Naive thymus-derived CD4-positive, alpha-beta T cell (primary cell): ENCODE data around the gene NR1H3. TPM values are rescaled to one million over a fixed set of nuclear protein-coding genes. Genes with fewer than 3 reads are reported as not detected.
A peak's percentile ranks its signal among the peaks of the same experiment; 100 is the strongest.

Experiments used
- ATAC-seq: fragments of 150-1000 bp; cut with Tn5 transposase; 2 replicates; pipeline ENCODE4 v1.10.0; 2021; ENCODE audit warnings: mild to moderate bottlenecking, moderate library complexity
- CTCF ChIA-PET: fragments of 350-600 bp; sonication (Branson Sonifier 250); formaldehyde crosslinking; loops from one replicate; lab custom pipeline; 2021; ENCODE audit warnings: antibody characterized with exemption; lab: Charles Lee
- POLR2A ChIA-PET: fragments of 350-600 bp; sonication (Branson Sonifier 250); formaldehyde crosslinking; loops from one replicate; lab custom pipeline; 2021; ENCODE audit warnings: antibody characterized with exemption, inconsistent platforms; lab: Charles Lee
- DNase-seq, 9 donors: peaks; one replicate each; pipeline versions ENCODE4 v3.0.0 to v3.0.0-alpha.2; 2020 to 2022; ENCODE audit warnings: mixed read lengths in 1 of 9
- H3K27ac ChIP-seq: one replicate; pipeline ENCODE4 v1.7.0; 2013; ENCODE audit warnings: mild to moderate bottlenecking, low read depth, low read length, moderate library complexity
- H3K27me3 ChIP-seq, 2 donors: one replicate each; pipeline ENCODE4 v1.7.0; 2013; ENCODE audit warnings: low read length in 2 of 2, mild to moderate bottlenecking in 2 of 2, moderate library complexity in 2 of 2; ENCODE audit not compliant: control insufficient read depth in 2 of 2, insufficient read depth in 2 of 2
- H3K36me3 ChIP-seq, 3 experiments: 1 replicate in 2 of 3; 2 replicates in 1 of 3; pipeline ENCODE4 v1.7.0; 2013; ENCODE audit warnings: low read length in 3 of 3, mild to moderate bottlenecking in 3 of 3, moderate library complexity in 1 of 3; ENCODE audit not compliant: insufficient read depth in 3 of 3, control insufficient read depth in 2 of 3
- H3K4me1 ChIP-seq, 2 donors: one replicate each; pipeline ENCODE4 v1.7.0; 2013; ENCODE audit warnings: low read length in 2 of 2, mild to moderate bottlenecking in 2 of 2, moderate library complexity in 1 of 2; ENCODE audit not compliant: control insufficient read depth in 2 of 2, insufficient read depth in 2 of 2
- H3K4me3 ChIP-seq: 2 replicates; pipeline ENCODE4 v1.7.0; 2013; ENCODE audit warnings: mild to moderate bottlenecking, low read length
- H3K9me3 ChIP-seq, 3 experiments: 1 replicate in 2 of 3; 2 replicates in 1 of 3; pipeline ENCODE4 v1.7.0; 2013; ENCODE audit warnings: low read length in 3 of 3; ENCODE audit not compliant: control insufficient read depth in 2 of 3
- H3K27ac Mint-ChIP-seq, 9 donors: one replicate each; pipeline ENCODE4 v1.8.0; 2020 to 2022; ENCODE audit warnings: mixed read lengths in 9 of 9, mild to moderate bottlenecking in 8 of 9, moderate library complexity in 5 of 9, inconsistent platforms in 2 of 9
- H3K27me3 Mint-ChIP-seq, 5 donors: one replicate each; pipeline ENCODE4 v1.8.0; 2021 to 2022; ENCODE audit warnings: mixed read lengths in 5 of 5, mild to moderate bottlenecking in 1 of 5
- H3K36me3 Mint-ChIP-seq, 5 donors: one replicate each; pipeline ENCODE4 v1.8.0; 2020 to 2022; ENCODE audit warnings: mixed read lengths in 5 of 5, mild to moderate bottlenecking in 3 of 5, inconsistent platforms in 1 of 5
- H3K4me1 Mint-ChIP-seq, 7 donors: one replicate each; pipeline ENCODE4 v1.8.0; 2020 to 2022; ENCODE audit warnings: mixed read lengths in 7 of 7, mild to moderate bottlenecking in 3 of 7, inconsistent platforms in 1 of 7
- H3K4me3 Mint-ChIP-seq, 10 donors: one replicate each; pipeline ENCODE4 v1.8.0; 2020 to 2022; ENCODE audit warnings: mild to moderate bottlenecking in 10 of 10, mixed read lengths in 10 of 10, moderate library complexity in 6 of 10, inconsistent platforms in 2 of 10
- H3K9me3 Mint-ChIP-seq, 11 donors: one replicate each; pipeline ENCODE4 v1.8.0; 2020 to 2022; ENCODE audit warnings: mixed read lengths in 11 of 11, mild to moderate bottlenecking in 4 of 11, inconsistent platforms in 1 of 11, moderate library complexity in 1 of 11
- intact Hi-C, 2 donors: fragments of 100-400 bp; cut with micrococcal nuclease; formaldehyde crosslinking; loops; one replicate each; pipeline ENCODE4 v1.15.1; 2023
- polyA plus RNA-seq, 2 donors: library from polyadenylated mRNA; unstranded; fragments of 300-500 nt; fragmentation: Illumina TruSeq; gene quantifications; one replicate each; pipeline ENCODE4 v1.2.3, GENCODE V29; 2021
- total RNA-seq, 6 experiments: library from RNA in 5 of 6; stranded (reverse) in 5 of 6; gene quantifications; 1 replicate in 5 of 6; 2 replicates in 1 of 6; pipeline ENCODE4 v1.2.3 and lab custom pipeline; 2021 to 2026

The NR1H3 gene
- total and polyA plus RNA-seq, 7 experiments from 2014 or later: 3.7 to 19.4 (median 8.3) TPM

- H3K4me3 Mint-ChIP-seq: peak overlapping the region in 1 of 10 donors; percentile 32
- ATAC-seq (no peak), DNase-seq (no peak)
- H3K4me3 ChIP-seq: no peak overlapping the region
- no peaks in the 10 kb centered on the region for H3K27me3 Mint-ChIP-seq
- POLR2A ChIA-PET: interaction anchor here (0.7 kb wide), 1 partner anchor 814 kb away, joined by 6 read pairs; no protein-coding TSS in a partner anchor
- CTCF ChIA-PET: interaction anchor here (0.6 kb wide), 1 partner anchor 12 kb away, joined by 3 read pairs; no protein-coding TSS in a partner anchor
- no peak overlapping the region for H3K27ac Mint-ChIP-seq
- no peaks in the 10 kb centered on the region for H3K9me3 ChIP-seq
- intact Hi-C loops: no loop called here
- peaks cover 15% of the 10 kb centered on the region in 2 donors for H3K4me1 ChIP-seq
- H3K4me1 Mint-ChIP-seq: peaks cover 17 to 40% (median 30%) of the 10 kb centered on the region in 7 donors
- H3K36me3 Mint-ChIP-seq: peaks cover 0 to 5% (median 0%) of the 10 kb centered on the region in 5 donors
- no peaks in the 10 kb centered on the region for H3K9me3 Mint-ChIP-seq
- no peaks in the 10 kb centered on the region for H3K27me3 ChIP-seq
- peaks cover 0 to 7% (median 0%) of the 10 kb centered on the region in 3 experiments for H3K36me3 ChIP-seq
- no peak overlapping the region for H3K27ac ChIP-seq
These were observed 6.0 kb upstream of the NR1H3 start for GRCh38 chr11:47251751-47252150.

- ChIA-PET POLR2A (interaction anchor here (1.0 to 1.1 kb wide), 2 partner anchors 11 to 15 kb away, joined by 3 to 4 read pairs; no protein-coding TSS in a partner anchor), CTCF (no interaction called here)
- Histone ChIP-seq H3K4me3 (no peak overlapping the region), H3K27me3 (no peaks in the 10 kb centered on the region), H3K27ac (no peak overlapping the region), H3K4me1 (peaks cover 4 to 6% of the 10 kb centered on the region in 2 donors), H3K36me3 (peaks cover 0 to 4% (median 0%) of the 10 kb centered on the region in 3 experiments), H3K9me3 (no peaks in the 10 kb centered on the region)
- H3K36me3 Mint-ChIP-seq: peaks cover 0 to 1% (median 0%) of the 10 kb centered on the region in 5 donors
- ATAC-seq (no peak), DNase-seq (no peak)
- no peak overlapping the region for H3K4me3 Mint-ChIP-seq
- peaks cover 8 to 27% (median 19%) of the 10 kb centered on the region in 7 donors for H3K4me1 Mint-ChIP-seq
- no peaks in the 10 kb centered on the region for H3K27me3 Mint-ChIP-seq
- no peak overlapping the region for H3K27ac Mint-ChIP-seq
- intact Hi-C loops: no loop called here
- no peaks in the 10 kb centered on the region for H3K9me3 Mint-ChIP-seq
These were observed 4.1 kb upstream of the NR1H3 start for GRCh38 chr11:47253660-47254059.

GRCh38 chr11:47254386-47254785, 3.4 kb upstream of the NR1H3 start:
- H3K27me3 ChIP-seq: no peaks in the 10 kb centered on the region
- ChIA-PET POLR2A (interaction anchor here (1.0 to 1.1 kb wide), 2 partner anchors 10 to 14 kb away, joined by 3 to 4 read pairs; no protein-coding TSS in a partner anchor), CTCF (no interaction called here)
- no peak overlapping the region for H3K27ac ChIP-seq
- no peaks in the 10 kb centered on the region for H3K9me3 ChIP-seq
- Mint-ChIP-seq H3K9me3 (no peaks in the 10 kb centered on the region), H3K36me3 (no peaks in the 10 kb centered on the region), H3K4me3 (no peak overlapping the region), H3K4me1 (peaks cover 8 to 22% (median 15%) of the 10 kb centered on the region in 7 donors), H3K27ac (peak overlapping the region in 2 of 9 donors; percentile 13 to 33), H3K27me3 (no peaks in the 10 kb centered on the region)
- H3K36me3 ChIP-seq: no peaks in the 10 kb centered on the region
- intact Hi-C loops: no loop called here
- peaks cover 3 to 4% of the 10 kb centered on the region in 2 donors for H3K4me1 ChIP-seq
- DNase-seq: no peak
- ATAC-seq: peak; percentile 56
- no peak overlapping the region for H3K4me3 ChIP-seq

GRCh38 chr11:47256374-47256773, 1.4 kb upstream of the NR1H3 start:
- Mint-ChIP-seq H3K27me3 (no peaks in the 10 kb centered on the region), H3K4me1 (peaks cover 11 to 25% (median 18%) of the 10 kb centered on the region in 7 donors), H3K36me3 (no peaks in the 10 kb centered on the region), H3K9me3 (no peaks in the 10 kb centered on the region), H3K27ac (no peak overlapping the region), H3K4me3 (no peak overlapping the region)
- H3K27me3 ChIP-seq: no peaks in the 10 kb centered on the region
- H3K36me3 ChIP-seq: no peaks in the 10 kb centered on the region
- CTCF ChIA-PET: no interaction called here
- ATAC-seq: no peak
- intact Hi-C loops: no loop called here
- no peak for DNase-seq
- no peak overlapping the region for H3K4me3 ChIP-seq
- no peaks in the 10 kb centered on the region for H3K9me3 ChIP-seq
- POLR2A ChIA-PET: interaction anchor here (2.8 kb wide), 1 partner anchor 42 kb away, joined by 12 read pairs; the partner anchor contains the start of gene DDB2
- peaks cover 0 to 11% of the 10 kb centered on the region in 2 donors for H3K4me1 ChIP-seq
- no peak overlapping the region for H3K27ac ChIP-seq

- Mint-ChIP-seq H3K4me1 (peaks cover 11 to 22% (median 18%) of the 10 kb centered on the region in 7 donors), H3K27me3 (no peaks in the 10 kb centered on the region), H3K27ac (no peak overlapping the region), H3K9me3 (no peaks in the 10 kb centered on the region), H3K36me3 (no peaks in the 10 kb centered on the region), H3K4me3 (no peak overlapping the region)
- DNase-seq (no peak), ATAC-seq (no peak)
- ChIA-PET POLR2A (interaction anchor here (0.7 to 2.8 kb wide), 2 partner anchors 9 to 43 kb away, joined by 3 to 12 read pairs; partner anchors contain the start of genes ACP2 and DDB2), CTCF (no interaction called here)
- Histone ChIP-seq H3K4me1 (peaks cover 0 to 11% of the 10 kb centered on the region in 2 donors), H3K36me3 (no peaks in the 10 kb centered on the region), H3K9me3 (no peaks in the 10 kb centered on the region), H3K4me3 (no peak overlapping the region), H3K27ac (no peak overlapping the region), H3K27me3 (no peaks in the 10 kb centered on the region)
- intact Hi-C loops: no loop called here
These were observed 649 bp upstream of the NR1H3 start for GRCh38 chr11:47257177-47257516.

- Histone ChIP-seq H3K4me3 (no peak overlapping the region), H3K36me3 (no peaks in the 10 kb centered on the region), H3K9me3 (no peaks in the 10 kb centered on the region), H3K27ac (no peak overlapping the region), H3K27me3 (no peaks in the 10 kb centered on the region), H3K4me1 (peaks cover 0 to 11% of the 10 kb centered on the region in 2 donors)
- Mint-ChIP-seq H3K9me3 (no peaks in the 10 kb centered on the region), H3K27ac (peak overlapping the region in 2 of 9 donors; percentile 15 to 19), H3K27me3 (no peaks in the 10 kb centered on the region), H3K4me3 (no peak overlapping the region), H3K36me3 (no peaks in the 10 kb centered on the region), H3K4me1 (peaks cover 11 to 22% (median 18%) of the 10 kb centered on the region in 7 donors)
- CTCF ChIA-PET: interaction anchor here (1.0 to 2.0 kb wide), 5 partner anchors 10 to 80 kb away, joined by 3 to 15 read pairs (median 10); partner anchors contain the start of genes ACP2 and DDB2
- POLR2A ChIA-PET: interaction anchor here (0.6 to 2.8 kb wide), 7 partner anchors 10 to 146 kb away, joined by 3 to 20 read pairs (median 9); partner anchors contain the start of genes ACP2 and DDB2
- intact Hi-C loops: no loop called here
- ATAC-seq (no peak), DNase-seq (no peak)
These were observed 614 bp downstream of the NR1H3 start for GRCh38 chr11:47258317-47258902.
